A172 (cell line): ENCODE measurements around the gene TOP3A. TPM values are rescaled to one million over a fixed set of nuclear protein-coding genes. Genes with fewer than 3 reads are reported as not detected.

ENCODE experiments used
- DNase-seq: peaks from one replicate; pipeline ENCODE4 v3.0.0-alpha.2; 2015; ENCODE audit warnings: low spot score
- total RNA-seq: library from RNA; depleted of rRNA; stranded (reverse); fragments of >200 nt; shearing (Covaris generic); gene quantifications from 2 replicates; pipeline ENCODE4 v1.2.3, GENCODE V29; 2014

The TOP3A gene
- total RNA-seq, 1 experiment from 2014 or later = 39.2 TPM

GRCh38 chr17:18254888-18255649, 59.7 kb downstream of the TOP3A start:
- no peak for DNase-seq

DNA sequence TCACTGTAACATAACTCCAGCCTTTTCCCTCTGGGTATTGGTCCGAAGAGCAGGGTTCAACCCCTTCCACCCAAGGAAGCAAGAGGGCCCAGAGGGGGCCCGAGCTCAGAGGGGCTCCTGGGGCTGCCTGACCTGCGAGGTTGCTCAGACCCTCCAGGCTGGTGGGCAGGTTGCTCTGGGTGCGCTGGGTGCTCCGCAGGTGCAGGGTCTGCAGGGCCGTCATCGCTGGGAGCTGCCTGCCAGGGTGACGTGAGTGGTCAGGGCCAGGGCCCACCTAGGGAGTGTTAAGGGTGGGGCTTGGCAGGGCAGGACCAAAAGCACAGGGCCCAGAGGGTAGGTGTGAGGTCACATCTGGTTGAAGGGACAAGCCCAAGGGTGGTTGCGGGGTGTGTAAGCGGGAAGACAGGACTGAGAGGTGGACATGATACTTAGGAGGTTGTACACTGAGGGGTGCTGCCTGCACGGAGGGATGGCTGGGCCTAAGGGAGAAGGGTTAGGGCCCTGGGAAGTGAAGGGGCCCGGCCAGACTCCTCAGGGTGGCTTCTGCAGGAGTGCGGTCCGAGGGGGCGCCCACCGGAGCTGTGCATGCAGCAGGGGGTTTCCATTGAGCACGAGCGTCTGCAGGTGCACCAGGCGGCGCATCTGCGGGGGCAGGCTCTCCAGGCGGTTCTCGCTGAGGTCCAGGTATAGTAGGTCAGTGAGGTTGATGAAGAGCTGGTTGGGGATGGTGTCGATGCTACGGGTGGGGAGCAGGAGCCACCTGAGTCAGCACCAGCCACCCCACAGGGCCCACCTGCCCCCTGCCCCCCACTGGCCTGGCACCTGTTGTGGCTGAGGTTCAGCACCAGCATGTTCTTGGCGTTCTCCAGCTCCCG, 60.6 kb downstream of the TOP3A start:
- no peak for DNase-seq

GRCh38 chr17:18253187-18253884, 61.5 kb downstream of the TOP3A start:
- DNase-seq = no peak

GRCh38 chr17:18252160-18252559, 62.6 kb downstream of the TOP3A start:
- no peak for DNase-seq

DNA sequence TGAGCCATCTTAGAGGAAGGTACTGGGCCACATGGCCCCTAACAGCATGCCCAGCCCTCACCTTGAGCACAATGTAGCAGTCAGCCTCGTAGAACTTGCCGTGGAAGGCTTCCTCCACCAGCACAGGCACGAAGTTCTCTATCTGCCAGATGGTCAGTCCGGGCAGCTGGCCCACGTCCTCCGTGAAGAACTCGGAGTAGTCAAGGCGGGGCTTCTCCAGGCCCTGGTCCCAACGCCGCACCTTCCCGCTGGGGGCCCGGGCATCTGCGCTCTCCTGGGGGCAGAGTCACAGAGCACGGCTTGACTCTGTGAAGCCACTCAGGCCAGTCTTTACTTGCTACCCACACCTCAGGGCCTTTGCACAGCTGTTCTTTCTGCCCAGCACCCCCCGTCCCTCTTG, 63.6 kb downstream of the TOP3A start:
- DNase-seq = no peak

DNA sequence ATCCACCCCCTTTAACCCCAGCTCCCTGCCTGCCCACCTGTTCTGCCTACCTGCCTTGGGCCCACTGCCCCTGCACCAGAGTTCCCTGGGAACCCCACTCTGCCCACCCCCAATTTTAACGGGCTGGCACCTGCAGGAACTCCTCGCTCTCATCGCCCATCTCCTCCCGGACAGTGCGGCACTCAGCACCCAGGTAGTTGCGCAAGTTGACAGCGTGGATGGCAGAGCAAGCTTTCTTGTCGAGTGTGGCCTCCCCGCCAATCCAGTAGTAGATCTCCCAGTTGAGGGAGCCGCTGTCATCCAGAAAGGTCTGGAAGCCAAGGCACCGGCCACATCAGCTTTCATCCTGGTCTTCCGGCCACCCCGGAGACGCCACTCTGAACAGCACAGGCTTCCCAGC, 64.1 kb downstream of the TOP3A start:
- DNase-seq = no peak

DNA sequence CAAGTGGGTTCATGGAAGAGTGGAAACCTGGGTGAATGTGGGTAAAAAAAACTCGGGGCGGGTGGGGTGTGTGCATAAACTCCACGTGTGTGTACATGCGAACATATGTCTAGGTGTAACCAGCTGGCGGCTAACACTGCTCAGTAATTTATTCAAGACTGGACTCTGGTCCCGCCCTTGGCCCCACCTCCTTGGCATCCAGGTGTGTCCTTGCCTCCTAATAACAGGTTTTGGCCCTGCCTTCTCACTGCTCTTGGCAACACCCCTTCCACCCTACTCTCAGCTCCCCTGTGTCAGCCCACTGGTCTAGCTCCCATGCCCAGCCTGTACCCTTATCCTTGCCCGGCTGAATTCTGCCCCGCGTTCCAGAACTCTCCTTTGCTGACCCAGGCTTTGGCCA, 64.5 kb downstream of the TOP3A start:
- no peak for DNase-seq

DNA sequence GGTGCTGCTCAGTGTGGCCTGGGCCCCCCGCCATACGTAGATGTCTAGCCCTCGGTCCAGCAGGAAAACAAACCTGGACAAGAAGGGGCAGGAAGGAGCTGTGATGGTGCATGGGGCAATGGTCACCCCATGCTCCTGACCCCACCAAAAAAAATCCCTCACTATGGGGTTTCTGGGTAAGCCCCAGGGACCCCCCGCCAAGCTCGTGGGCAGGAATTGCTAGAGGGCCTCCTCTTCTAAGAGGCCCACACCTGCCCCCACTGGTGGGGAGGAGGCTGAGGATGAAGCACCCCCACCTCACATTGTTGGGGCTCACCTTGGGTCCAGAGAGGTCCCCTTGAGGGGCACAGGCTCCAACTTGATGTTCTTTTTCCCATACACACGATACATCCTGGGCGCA, 66.0 kb downstream of the TOP3A start:
- no peak for DNase-seq

DNA sequence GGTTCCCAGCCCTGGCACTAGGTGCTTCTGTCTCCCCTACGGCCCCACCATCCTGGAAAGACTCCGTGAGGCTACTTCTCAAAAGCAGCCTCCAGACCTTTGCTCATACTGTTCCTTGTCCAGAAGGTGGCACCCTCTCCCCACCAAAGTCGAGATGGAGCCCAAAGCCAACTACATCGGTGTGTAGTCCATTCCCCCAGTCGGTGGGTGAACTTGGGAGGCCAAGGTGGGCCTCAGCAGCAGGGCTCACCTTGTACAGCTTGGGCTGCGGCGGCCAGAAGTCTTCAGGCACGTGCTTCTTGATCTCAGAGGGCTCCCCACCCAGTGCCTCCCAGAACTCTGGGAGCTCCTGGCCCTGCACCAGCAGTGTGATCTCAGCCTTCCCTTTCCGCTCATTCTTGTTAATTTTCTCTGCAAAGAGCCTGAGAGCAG, 66.5 kb downstream of the TOP3A start:
- DNase-seq = peak; percentile 71

DNA sequence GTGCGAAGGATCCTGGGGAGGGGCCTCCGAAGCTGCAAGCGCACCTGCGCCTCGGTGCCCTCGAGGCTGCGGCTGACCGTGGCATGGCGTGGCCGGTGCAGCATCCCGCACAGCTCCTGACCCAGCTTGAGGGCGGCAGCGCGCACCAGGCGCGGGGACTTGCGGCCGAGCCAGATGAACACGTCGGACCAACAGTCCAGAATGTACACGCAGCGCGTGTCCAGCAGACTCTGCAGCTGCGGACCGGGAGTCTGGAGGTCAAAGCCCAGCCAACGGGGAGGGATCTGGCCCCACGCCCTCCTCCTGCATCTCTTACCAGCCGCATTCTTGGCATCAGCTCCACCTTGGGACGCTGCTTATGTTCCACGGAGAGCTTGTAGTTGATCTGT, 67.2 kb downstream of the TOP3A start:
- DNase-seq = no peak

- DNase-seq = no peak
Observed at GRCh38 chr17:18246880-18247612, 67.7 kb downstream of the TOP3A start.

- DNase-seq = no peak
Observed at GRCh38 chr17:18246109-18246725, 68.6 kb downstream of the TOP3A start.

GRCh38 chr17:18245038-18245776, 69.6 kb downstream of the TOP3A start:
- DNase-seq = no peak

DNA sequence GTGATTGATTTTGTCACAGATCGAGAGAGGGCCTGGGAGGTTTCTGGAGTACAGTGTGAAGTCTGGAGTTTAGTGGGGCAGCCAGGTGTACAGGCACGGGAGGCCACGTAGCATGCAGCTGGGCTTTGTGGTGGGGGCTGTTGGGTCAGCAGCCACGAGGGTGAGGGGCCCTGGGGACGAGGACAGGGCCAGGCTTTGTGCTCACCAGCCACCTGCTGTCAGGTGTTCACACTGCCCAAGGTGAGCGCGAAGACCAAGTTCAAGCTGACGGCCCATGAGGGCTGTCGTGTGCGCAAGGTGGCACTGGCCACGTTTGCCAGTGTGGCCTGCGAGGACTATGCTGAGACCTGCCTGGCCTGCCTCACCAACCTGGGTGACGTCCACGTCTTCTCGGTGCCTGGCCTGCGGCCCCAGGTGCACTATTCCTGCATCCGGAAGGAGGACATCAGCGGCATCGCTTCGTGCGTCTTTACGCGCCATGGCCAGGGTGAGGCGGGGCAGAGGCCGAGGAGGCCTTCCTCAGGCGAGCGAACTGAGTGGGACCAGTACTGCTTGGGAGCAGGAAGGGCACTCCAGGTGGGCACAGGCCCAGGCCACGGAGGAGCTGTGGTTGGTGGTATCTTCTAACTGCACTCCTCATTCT, 73.4 kb downstream of the TOP3A start:
- no peak for DNase-seq

- no peak for DNase-seq
Observed at GRCh38 chr17:18240449-18240848, 74.3 kb downstream of the TOP3A start.

GRCh38 chr17:18238299-18238698, 76.5 kb downstream of the TOP3A start:
- no peak for DNase-seq

DNA sequence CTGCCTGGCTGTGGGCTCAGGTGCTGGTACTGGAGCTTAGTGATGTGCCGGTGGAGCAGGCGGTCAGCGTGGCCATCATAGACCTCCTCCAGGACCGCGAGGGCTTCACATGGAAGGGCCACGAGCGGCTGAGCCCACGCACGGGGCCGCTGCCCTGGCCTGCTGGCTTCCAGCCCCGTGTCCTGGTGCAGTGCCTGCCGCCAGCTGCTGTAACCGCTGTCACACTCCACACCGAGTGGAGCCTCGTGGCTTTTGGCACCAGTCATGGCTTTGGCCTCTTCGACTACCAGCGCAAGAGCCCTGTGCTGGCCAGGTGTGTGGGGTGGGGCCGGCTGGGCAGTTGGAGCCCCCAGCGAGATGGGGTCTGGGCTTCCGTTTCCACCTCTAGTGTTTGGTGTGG, 77.3 kb downstream of the TOP3A start:
- no peak for DNase-seq

- no peak for DNase-seq
Observed at GRCh38 chr17:18236494-18236893, 78.3 kb downstream of the TOP3A start.

DNA sequence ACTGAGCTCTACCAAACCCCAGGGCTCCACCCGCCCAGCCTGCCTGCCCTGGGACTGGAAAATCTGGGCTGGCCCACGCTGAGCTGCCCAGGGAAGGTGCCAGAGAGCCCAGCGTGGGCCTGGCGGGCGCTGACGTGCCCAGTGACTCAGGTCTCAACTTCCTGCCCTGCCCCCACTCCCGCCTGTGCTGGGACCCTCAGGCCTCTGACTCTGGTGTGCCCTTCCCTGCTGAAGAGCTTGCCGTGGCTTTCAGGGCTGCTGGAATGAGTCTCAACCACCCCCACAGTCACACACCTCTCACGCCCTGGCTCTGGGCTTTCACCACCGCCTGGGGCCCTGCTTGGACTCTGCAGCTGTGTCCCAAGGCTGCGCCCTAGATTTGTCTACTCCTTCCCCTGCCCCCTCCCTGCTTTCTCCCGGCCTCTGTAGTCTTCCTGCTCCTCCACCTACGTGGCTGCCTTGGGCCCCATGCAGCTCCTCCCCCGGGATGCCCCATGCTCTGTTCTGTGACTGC, 79.0 kb downstream of the TOP3A start:
- DNase-seq = peak; percentile 84

- DNase-seq = no peak
Observed at GRCh38 chr17:18234853-18235380, 79.9 kb downstream of the TOP3A start.
